Stimulated activated CD4-positive, alpha-beta T cell treated with anti-CD3 and anti-CD28 coated beads, Interleukin-1b, Interleukin-23, amount 100 ng/mL, for 4 hours (primary cell): ENCODE measurements around the gene CCDC77.

Experiments
- DNase-seq, 2 donors: peaks; one replicate each; pipeline ENCODE4 v3.0.0-alpha.2; 2020; ENCODE audit warnings: low read depth in 2 of 2

CCDC77 gene

DNA sequence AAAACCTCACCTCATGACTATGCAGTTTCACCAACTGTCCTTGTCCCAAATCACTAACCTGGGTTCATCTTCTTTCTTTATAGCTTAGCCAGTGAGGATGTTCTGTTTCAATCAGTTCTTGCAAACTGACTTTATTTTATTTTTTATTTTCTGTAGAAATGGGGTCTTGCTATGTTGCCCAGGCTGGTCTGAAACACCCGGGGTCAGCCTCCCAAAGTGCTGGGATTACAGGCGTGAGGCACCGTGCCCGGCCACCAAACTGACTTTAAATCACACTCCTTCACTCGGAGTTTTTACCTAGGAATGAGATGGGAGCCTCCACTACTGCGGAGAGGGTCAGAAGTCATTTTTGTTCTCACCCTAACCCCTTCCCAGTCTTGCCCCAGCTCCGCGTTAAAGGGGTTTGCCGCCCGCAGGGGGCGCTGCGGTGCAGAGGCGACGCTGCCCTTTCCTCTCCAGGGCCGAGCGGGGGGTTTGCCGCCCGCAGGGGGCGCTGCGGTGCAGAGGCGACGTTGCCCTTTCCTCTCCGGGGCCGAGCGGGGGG is 51.3 kb downstream of the CCDC77 start:
- peak; percentile 37 for DNase-seq

DNA sequence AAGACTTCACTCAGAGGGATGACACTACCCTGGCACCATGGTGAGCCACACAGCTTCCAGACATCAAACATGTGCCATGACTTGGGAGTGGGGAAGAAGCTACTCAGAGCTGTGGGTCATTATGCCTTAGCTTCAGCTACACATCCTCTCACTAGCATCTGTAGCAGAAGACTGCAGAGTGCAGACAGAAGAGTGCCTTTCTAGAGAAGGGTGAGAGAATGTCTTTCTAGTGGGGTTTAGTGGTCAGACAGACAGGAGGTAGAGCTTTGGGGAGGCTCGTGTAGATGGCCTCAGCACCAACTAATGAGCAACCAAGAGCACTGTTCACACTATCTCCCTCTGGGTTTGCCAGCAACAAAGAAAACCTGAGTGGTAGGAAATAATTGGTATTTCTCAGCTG is 53.4 kb downstream of the CCDC77 start:
- no peak for DNase-seq

DNA sequence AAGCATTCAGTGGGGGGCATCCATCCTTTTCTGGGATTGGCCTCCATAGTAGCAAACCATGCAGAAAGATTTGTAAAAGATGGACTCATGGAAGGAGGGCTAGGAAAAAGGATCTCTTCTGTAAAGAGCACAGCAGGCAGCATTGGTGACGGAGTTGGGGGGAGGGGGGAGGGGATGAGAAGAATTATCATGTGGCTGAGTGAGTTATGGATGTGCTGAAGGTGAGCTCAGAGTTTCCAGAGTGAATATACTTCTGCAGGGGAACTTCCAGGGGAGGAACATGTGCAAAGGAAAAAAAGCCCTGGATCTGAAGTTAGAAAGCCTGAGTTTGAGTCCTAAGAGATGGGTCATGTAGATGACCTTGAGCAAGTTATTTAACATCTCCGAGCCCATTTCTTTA is 54.4 kb downstream of the CCDC77 start:
- no peak for DNase-seq

DNA sequence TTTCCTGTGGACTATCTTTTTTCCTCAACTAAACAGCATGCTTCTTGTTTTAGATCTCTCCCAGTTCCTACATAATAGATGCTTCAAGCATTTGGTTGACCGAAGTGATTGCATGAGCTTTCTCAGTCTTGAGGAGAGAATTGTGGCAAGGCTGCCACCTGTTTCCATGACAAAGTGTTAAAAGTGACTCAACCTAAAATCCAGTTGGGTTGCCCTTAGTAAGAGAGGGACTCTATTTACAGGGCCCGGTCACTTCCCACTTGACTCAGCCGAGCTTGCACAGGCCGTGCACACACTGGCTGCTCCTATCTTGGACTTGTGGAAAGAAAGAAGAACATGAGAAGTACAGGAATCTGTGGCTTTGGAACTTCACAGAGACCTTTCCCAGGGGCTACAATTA is 56.2 kb downstream of the CCDC77 start:
- DNase-seq = no peak

DNA sequence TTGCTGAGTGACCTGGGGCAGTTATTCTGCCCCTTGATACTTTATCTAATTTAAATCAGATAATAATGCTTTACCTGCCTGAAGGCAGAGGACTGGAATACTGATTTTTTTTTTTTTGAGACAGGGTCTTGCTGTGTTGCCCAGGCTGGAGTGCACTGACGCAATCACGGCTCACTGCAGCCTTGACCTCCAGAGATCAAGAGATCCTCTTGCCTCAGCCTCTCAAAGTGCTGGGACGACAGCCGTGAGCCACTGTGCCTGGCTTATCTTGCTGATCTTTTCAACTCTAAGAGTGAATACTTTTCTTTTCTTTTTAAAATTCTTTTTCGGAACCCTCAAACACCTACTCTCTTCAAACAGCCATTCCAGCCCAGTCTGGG is 57.6 kb downstream of the CCDC77 start:
- no peak for DNase-seq

DNA sequence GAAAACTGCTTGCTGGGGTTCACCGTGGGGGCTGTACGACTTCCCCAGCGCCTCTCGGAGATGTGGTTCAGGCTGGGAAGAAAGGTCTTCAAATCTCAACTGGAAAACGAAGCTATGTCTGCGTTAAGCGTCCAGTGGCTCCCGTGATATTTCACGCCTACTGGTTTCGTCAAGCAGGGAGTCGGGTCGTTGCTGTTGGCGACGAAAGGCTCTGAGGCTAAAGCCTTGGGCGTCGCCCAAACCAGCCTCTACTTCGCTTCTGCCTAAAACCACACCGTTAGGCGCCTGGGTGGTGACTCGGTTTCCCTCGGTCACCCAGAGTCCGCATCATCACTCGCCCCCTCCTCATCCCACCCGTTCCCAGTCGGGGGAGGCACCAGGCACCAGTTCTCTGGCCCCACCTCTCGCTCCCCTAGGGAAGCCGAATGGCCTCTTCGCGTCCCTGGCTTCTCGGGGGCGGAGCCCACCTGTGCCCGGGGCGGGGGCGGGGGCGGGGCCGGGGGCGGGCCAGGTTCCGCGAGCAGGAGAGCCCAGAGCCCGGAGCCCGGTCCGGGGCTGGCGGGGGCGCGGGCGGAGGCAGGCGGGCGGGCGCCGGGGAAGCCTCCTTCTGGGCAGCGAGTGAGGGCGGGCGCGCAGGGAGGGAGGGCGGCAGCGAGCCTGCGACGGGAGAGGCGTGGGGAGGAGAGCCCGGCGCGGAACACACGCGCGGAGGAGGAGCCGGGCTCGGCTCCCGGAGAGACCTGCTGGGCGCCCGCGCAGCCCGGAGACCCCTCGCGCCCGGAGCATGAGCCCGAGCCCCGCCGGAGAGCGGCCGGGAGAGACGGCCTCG is 58.2 kb downstream of the CCDC77 start, which contains the start of gene B4GALNT3:
Gene B4GALNT3 (plus strand): TSS at position 510 of the 829 bp plus-strand sequence. CDS start 438 bp downstream, outside the sequence.
- peak; percentile 18 to 32 for DNase-seq

DNA sequence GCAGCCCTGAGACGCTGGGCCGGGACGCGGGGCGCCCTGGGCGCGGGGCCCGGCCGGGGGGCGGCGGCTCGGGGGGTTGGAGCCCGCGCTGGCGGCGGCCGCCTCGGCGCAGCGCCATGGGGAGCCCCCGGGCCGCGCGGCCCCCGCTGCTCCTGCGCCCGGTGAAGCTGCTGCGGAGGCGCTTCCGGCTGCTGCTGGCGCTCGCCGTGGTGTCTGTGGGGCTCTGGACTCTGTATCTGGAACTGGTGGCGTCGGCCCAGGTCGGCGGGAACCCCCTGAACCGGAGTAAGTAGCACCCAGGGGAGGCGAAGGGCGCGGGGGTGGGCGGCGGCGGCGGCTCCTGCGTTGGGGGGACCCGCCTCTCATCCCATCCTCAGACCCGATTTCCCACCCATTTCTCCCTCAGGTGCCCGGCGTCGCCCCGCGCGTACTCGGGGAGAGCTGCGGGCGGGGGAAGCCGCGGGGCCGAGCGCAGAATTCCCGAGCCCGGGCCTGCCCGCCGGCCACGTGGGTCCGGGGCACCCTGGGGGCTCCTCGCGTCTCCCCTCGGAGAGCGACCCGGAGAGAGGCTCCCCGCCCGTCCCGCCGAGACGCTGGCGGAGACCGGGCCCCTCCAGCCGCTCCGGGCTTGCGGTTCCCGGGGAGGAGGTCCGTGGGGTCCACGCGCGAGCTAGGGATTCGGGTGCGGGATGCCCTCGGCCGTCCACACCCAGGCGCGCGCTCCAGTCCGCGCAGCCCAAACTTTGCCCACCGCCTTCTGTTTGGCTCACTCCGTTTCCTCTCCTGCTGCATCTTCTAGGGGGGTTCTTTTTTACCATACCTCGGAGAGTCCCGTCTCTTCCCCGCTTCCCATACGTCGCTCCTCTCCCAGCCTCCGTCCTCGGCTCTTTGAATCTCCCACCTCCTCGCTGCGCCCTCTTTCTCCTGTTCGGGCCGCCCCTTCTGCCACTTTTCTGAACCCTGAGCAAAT is 59.1 kb downstream of the CCDC77 start:
- DNase-seq = peak; percentile 19 to 21

DNA sequence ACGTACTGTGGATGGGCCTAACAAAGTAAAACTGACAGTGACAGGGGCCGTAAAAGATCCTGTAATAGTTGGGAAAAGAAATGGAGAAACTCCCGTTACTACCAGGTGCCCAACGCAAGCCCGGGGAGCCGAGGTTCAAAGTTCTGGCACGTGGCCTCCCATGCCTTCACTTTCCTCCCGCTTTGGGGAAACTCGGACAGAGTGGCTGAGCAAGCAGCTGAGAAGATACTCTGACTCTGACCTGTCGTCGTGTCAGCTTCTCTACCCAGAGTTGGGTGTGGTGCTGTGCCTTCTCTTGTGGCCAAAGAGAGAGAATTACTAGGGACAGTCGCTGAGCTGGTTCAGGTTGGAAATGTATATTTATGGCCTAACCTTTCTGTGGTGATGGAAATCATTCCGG is 60.0 kb downstream of the CCDC77 start:
- no peak for DNase-seq

DNA sequence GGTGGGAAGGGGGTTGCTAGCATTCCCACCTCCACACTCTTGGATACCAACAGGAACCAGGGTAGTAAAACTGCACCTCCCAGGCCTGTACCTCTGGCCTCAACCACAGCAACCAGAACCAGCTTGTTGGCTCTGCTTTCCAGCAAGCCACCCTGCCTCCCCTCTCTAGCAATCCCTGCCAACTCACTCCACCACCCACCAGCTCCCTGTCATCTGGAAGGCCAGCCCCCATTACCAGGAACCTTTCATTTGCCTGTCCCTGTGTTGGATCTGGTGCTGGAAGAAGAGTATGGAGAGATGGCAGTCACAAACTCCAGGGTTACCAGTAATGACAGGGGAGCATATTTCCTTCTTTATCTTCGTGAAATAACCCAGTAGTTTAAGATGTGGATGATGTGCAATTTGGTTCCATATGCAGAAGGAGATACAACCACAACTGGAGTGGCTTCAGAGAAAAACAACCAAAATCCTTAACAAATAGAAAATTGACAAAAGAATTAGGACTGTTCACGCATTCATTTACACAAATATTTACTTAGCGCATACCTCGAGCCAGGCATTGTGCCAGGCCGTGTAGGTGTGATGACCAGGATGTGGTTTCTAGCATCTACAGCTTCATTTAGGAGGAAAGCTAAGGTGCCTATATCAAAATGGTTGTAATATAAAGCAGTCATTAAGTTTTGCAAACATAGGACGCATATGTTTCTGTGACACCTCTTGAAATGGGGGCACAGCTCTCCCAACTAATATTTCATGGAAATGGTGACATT is 61.7 kb downstream of the CCDC77 start:
- DNase-seq = no peak

DNA sequence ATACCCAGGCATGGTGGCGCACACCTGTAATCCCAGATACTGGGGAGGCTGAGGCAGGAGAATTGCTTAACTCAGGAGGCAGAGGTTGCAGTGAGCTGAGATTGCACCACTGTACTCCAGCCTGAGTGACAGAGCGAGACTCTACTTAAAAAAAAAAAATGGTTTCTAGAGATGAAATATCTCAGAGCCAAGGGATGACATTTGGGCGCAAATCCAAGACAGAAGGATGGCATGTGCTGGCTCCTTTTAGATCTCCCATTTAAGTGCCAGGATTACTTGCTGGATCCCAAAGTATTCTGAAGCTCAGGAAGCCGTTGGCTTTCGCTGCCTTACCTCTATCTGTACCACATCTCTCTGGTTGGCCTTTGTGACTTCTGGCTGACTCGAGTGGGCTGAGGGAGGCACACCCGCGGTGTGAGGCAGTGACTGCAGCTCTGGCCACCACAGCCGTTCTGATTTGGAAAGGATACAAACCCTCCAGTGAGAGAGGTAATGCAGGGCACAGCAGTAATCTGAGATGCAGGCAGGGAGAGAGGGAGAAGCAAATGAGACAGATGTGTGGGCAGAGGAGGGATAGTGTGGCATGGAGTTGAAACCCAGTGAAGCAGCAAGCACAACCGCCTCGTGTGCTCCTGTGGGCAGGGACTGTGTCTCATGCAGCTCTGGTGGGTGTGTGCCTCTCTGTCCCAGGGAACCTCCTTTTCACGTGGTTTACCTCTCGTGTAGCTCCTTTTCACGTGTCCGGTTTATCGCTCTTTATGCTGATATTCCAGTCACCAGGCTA is 63.2 kb downstream of the CCDC77 start:
- no peak for DNase-seq

DNA sequence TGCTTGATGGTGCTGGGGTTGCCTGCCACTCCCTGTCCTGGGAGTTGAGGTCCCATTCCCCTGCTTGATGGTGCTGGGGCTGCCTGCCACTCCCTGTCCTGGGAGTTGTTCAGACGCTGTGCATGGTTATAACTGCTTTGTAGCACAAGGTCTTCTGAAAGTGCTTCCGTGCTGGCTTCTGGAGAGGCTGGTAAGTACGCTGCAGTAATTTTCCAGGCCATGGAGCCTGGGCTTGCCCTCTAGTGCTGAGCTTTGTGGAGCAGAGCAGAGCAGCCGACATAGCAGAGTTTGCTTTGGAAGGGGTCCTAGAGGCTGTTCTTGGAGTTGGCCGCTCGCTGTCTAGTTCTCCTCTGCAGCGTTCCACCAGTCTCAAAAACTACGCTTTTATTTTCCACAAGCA is 64.6 kb downstream of the CCDC77 start:
- DNase-seq = no peak

DNA sequence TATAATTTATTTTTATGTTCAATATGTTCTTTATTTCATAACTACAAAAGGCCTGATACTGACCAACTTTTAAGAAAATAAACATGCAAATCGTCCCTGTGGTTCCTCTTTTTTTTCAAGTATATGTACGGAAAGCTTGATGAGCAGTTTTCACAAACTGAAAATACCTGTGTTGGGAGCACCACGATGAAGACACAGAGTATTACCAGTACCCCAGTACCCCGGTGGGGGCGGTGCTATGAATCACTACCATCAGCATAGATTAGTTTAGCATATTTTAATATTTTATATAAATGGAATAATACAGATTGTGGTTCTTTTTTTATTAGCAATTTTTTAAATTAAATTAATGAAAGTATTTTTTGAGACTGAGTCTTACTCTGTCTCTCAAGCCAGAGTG is 65.3 kb downstream of the CCDC77 start:
- DNase-seq = no peak

DNA sequence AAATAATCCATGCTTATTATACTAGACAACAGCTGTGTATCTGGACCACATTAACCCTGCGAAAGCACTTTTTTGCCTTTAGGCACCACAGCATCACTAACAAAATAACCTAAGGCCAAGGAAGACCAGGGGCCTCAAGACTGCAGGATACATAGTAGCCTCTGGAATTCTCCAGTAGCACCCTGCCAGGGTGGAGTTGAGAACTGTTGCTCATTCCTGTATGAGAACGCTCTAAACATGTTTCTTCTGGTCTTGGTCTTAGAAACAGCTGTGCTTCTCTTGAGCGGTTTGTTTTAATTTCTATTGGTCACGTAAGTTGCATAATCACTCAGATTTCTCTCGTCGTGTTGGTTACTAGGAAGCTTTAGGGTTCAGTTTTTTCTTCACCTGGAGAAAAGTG is 66.1 kb downstream of the CCDC77 start:
- no peak for DNase-seq

DNA sequence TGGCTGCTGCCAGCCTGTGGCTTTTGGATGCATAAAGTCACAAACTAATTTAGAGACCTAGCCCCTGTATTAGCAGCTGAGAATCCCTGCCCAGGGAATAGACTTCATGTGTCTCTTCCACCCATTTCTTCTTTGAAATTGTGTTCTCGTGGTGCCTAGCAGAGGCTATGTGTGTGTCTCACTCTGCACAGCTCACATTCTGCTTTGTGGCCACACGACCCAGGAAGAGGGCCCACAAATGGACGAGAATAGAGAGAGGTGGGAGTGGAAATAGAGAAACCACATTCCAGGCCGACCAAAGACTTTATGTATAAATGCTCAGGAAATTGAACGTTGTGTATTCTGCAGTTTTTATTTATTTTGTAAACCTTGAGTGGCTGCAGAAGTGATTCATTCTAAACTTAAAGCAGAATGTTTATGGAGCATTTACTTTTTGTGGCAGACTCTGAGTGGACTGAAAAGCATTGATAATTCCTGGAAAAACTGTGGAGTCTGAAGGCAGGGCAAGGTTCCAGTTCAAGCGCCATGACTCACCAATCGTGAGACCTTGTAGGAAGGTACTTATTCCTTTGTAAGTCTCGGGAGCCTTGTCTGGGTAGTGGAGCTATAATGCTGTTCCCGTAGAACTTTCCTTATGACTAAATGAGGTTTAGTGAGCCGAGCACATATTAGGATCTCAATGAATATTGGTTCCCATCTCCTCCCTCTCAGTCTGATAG is 67.4 kb downstream of the CCDC77 start:
- DNase-seq = no peak

DNA sequence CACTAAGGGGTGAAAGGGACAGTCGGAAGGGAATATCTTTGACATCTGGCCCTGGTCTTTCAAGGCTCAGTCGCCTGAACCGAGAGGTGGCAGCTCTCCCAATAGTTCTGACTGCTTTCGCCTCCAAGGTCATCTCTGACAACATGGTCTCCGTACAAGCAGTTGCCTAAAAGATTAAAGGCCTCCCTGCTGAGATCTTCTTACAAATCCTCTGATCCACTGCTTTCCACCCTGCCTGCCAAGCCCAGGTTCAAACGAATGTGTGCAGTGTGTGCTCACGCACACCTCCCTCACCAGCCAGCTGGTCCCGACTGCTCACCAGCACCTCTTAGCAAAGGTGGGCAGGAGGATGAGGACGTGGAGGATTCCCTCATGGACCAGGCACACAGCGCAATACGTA is 68.7 kb downstream of the CCDC77 start:
- no peak for DNase-seq

DNA sequence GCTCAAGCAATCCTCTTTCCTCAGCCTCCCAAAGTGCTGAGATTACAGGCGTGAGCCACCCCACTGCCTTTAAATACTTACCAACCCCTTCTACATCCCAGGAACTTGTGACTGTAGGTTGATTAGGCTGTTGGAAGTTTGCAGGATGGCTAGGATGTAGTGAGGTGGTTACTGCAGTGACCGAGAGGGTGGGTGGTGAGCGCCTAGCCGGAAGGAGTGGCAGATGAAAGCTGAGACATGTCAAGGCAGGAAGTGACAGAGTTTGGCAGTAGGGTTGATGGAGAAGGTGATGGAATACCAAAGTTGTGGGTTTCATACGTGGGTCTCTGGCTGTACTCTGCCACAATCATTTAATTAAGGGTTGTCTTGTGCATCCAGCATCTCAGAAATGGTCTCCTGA is 71.8 kb downstream of the CCDC77 start:
- DNase-seq = no peak

DNA sequence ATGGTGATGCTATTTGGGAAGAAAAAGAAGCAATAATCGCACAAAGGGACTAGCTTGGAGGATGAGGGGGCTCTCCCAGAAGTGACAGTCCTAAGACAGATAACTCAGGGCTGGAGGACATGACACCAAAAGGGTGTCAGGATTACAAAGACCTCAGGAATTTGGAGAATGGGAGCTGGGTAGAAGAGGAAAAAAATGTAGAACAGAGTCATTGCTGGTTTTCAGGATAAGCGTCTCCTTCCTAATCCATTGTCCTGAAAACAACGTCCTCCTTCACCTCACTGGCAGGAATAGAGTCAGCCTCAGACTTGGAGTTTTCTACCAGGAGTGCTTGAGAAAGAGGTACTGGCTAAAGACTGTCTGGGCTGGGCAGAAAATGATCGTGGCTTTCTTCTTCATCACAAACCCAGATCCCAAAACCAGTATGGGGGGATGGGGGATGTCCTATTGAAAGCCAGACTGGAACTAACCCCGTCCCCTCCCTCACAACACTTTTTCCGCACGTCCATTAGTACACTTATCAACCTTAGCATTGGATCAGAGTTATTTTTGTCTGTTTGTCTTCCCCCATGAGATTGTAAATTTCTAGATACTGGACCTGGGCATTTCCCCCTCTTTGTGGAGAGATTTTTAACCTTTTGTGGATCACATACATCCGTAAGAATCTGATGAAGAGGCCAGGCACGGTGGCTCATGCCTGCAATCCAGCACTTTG is 72.6 kb downstream of the CCDC77 start:
- DNase-seq = no peak

DNA sequence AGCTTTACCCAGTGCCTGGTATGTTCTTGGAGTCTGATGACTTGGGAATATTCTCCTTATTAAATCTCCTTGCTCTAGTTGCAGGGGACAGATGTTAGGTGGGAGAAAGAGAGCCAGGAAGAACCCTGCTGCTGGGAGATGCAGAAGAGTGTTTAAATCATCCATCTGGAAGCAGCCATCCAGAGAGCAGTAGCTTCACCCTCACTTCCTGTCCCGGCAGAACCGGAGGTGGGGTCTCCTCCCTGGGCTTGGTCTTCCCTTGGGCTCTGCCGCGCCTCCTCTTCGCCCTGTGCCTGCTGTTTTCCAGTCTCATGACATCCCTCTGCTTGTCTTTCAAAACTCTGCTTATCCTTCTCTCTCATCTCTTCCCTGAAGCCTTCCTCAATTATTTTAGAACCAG is 73.8 kb downstream of the CCDC77 start:
- DNase-seq = no peak

DNA sequence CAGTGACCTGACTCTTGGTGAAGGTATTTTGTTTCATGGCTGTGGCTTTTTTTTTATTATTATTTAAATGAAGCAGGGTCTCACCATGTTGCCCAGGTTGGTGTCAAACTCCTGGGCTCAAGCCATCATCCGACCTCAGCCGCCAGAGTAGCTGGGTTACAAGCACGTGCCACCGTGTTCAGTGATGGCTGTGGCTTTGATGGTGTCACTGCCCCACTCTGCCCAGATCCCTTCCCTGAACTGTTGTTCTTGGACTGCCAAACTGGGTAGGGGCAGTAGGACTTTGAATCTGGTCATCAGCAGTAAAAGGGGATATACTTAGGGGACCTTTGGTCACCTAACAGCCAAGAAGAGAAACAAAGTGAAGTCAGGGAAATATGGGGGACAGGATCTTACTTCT is 77.7 kb downstream of the CCDC77 start:
- DNase-seq = no peak
